RWPE2 (cell line): Measurements from ENCODE around the gene PLPP4.

Experiments
- ATAC-seq: fragments of 200-7000 bp; cut with Tn5 transposase; 3 replicates; pipeline ENCODE4 v1.9.1; 2021; ENCODE audit warnings: low read depth
- DNase-seq: peaks from one replicate; pipeline ENCODE4 v3.0.0-alpha.2; 2020; ENCODE audit warnings: low spot score
- H3K27ac ChIP-seq: fragments of 450-650 bp; 2 replicates; pipeline ENCODE4 v1.5.1; 2017; ENCODE audit warnings: mild to moderate bottlenecking; ENCODE audit not compliant: poor library complexity, severe bottlenecking
- H3K27me3 ChIP-seq: fragments of 250-450 bp; sonication (Bioruptor Pico); 2 replicates; pipeline ENCODE4 v1.5.1; 2021; ENCODE audit warnings: mild to moderate bottlenecking, moderate library complexity; ENCODE audit not compliant: insufficient read depth, poor library complexity, severe bottlenecking
- H3K36me3 ChIP-seq: fragments of 250-450 bp; sonication (Bioruptor Pico); 2 replicates; pipeline ENCODE4 v1.5.1; 2020; ENCODE audit warnings: low read depth, mild to moderate bottlenecking, moderate library complexity
- H3K4me1 ChIP-seq: fragments of 250-450 bp; sonication (Bioruptor Pico); 2 replicates; pipeline ENCODE4 v1.5.1; 2021; ENCODE audit warnings: mild to moderate bottlenecking, moderate library complexity; ENCODE audit not compliant: insufficient read depth, poor library complexity, severe bottlenecking
- H3K4me3 ChIP-seq: fragments of 250-450 bp; sonication (Bioruptor Pico); 2 replicates; pipeline ENCODE4 v1.5.1; 2021; ENCODE audit warnings: mild to moderate bottlenecking, moderate library complexity; ENCODE audit not compliant: severe bottlenecking
- H3K9me3 ChIP-seq: fragments of 250-450 bp; sonication (Bioruptor Pico); 2 replicates; pipeline ENCODE4 v1.5.1; 2021; ENCODE audit warnings: mild to moderate bottlenecking, moderate library complexity; ENCODE audit not compliant: severe bottlenecking
- CTCF ChIP-seq: fragments of 450-650 bp; IDR thresholded peaks from one replicate; pipeline ENCODE4 v1.5.1; 2017; ENCODE audit warnings: mild to moderate bottlenecking, moderate library complexity; ENCODE audit not compliant: poor library complexity, severe bottlenecking

The PLPP4 gene

GRCh38 chr10:120521880-120522279 lies 64.9 kb downstream of the PLPP4 start:
- H3K27ac ChIP-seq: no peak overlapping the region
- DNase-seq: no peak
- ATAC-seq: no peak

GRCh38 chr10:120527691-120528090 lies 70.7 kb downstream of the PLPP4 start:
- Histone ChIP-seq H3K36me3 (no peaks in the 10 kb centered on the region), H3K9me3 (no peaks in the 10 kb centered on the region), H3K27me3 (no peaks in the 10 kb centered on the region), H3K27ac (no peak overlapping the region), H3K4me3 (no peak overlapping the region), H3K4me1 (no peaks in the 10 kb centered on the region)
- ATAC-seq: no peak
- DNase-seq: no peak
- no peak for TF ChIP-seq CTCF

More at GRCh38 chr10:120521880-120522279, 64.9 kb downstream of the PLPP4 start:
- Histone ChIP-seq H3K27me3 (no peaks in the 10 kb centered on the region), H3K9me3 (no peaks in the 10 kb centered on the region), H3K4me3 (no peak overlapping the region), H3K4me1 (no peaks in the 10 kb centered on the region), H3K36me3 (no peaks in the 10 kb centered on the region)
- no peak for TF ChIP-seq CTCF

- H3K4me3 ChIP-seq: no peak overlapping the region
- no peak for TF ChIP-seq CTCF
- no peaks in the 10 kb centered on the region for H3K9me3 ChIP-seq
- no peak for ATAC-seq
- no peaks in the 10 kb centered on the region for H3K27me3 ChIP-seq
- H3K27ac ChIP-seq: no peak overlapping the region
- DNase-seq: no peak
- no peaks in the 10 kb centered on the region for H3K36me3 ChIP-seq
- H3K4me1 ChIP-seq: no peaks in the 10 kb centered on the region
Measured at GRCh38 chr10:120530699-120531098, 73.7 kb downstream of the PLPP4 start.

- no peaks in the 10 kb centered on the region for H3K4me1 ChIP-seq
- H3K9me3 ChIP-seq: no peaks in the 10 kb centered on the region
- TF ChIP-seq CTCF: no peak
- H3K27me3 ChIP-seq: no peaks in the 10 kb centered on the region
- H3K36me3 ChIP-seq: no peaks in the 10 kb centered on the region
- H3K27ac ChIP-seq: no peak overlapping the region
- DNase-seq: no peak
- ATAC-seq: no peak
- no peak overlapping the region for H3K4me3 ChIP-seq
Measured at GRCh38 chr10:120538091-120538490, 81.1 kb downstream of the PLPP4 start.

GRCh38 chr10:120539076-120539475 lies 82.0 kb downstream of the PLPP4 start:
- no peak for DNase-seq
- H3K27me3 ChIP-seq: no peaks in the 10 kb centered on the region
- H3K4me1 ChIP-seq: no peaks in the 10 kb centered on the region
- no peak for TF ChIP-seq CTCF
- no peak overlapping the region for H3K4me3 ChIP-seq
- H3K36me3 ChIP-seq: no peaks in the 10 kb centered on the region
- no peak for ATAC-seq
- no peak overlapping the region for H3K27ac ChIP-seq
- H3K9me3 ChIP-seq: no peaks in the 10 kb centered on the region
